DMS114 treated with DMSO at 0.1 percent for 48 hours (cell line): ENCODE measurements around the gene BTBD19.
"Not testable (repeated sequence)": the region's sequence is repeated elsewhere in the genome, so short reads cannot be mapped to it uniquely, and the experiment has no call there.

Experiments used
- DNase-seq: peaks from one replicate; lab custom pipeline; 2025; ENCODE audit not compliant: unreplicated experiment; lab: John Stamatoyannopoulos, UW

The BTBD19 gene, protein sequence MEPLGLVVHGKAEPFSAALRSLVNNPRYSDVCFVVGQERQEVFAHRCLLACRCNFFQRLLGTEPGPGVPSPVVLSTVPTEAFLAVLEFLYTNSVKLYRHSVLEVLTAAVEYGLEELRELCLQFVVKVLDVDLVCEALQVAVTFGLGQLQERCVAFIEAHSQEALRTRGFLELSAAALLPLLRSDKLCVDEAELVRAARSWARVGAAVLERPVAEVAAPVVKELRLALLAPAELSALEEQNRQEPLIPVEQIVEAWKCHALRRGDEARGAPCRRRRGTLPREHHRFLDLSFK

DNA sequence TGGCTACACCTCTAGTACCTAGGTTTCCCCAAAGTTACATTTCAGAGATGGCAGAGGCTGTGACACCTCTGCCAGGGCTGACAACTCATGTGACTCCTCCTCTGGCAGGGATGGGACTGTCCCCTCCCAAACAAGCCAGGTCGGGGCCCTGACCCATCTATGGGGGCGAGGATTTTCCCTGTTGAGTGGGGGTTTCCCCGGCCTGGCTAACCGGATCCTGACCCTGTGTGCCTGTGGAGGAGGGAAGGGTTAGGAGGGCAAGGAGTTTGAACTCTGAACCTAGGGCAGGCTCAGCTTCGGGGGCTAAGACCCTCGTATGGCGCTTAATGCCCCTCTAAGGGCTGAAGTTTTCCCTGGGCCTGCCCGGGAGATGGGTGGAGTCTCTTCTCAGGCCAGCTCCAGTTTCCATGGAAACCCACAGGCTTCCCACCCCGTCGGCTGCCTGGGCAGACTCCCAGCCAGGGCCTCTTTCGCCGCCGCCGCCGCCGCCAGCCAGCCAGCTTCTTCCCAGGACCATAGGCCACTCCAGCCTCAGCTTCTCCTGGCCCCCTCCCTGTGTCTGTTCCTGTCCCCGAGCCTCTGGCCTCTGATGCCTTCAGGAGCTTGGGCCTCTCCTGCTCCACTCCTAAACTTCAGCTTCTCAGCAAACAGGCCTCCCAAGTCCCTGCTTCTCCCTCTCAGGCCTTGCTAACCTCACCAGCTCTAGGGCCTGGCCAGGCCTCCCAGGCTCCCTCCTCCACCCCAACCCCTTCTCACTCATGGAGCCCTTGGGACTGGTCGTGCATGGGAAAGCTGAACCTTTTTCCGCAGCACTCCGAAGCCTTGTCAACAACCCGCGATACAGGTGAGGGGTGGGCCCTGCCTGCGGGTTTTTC lies at the start of gene BTBD19:
Gene BTBD19 (plus strand): TSS at position 461 of the 875 bp plus-strand sequence. CDS start 298 bp downstream, at position 759.
- no peak for DNase-seq

DNA sequence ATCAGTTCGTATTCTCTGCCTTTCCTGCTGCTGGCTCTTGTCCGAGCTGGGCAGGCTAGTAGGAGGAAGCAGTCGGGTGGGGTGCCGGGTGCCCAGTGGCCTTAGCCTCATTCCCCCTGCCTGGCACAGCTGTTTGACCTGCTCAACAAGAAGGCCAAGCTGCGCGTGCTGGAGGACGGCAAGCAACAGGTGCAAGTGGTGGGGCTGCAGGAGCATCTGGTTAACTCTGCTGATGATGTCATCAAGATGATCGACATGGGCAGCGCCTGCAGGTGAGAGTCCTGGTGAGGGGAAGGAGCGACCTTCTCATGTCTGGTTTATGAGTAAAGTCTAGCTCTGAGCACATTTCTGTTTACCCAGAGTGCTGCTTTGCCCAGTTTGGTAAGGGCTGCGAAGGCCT lies 49.2 kb upstream of the BTBD19 start:
- no peak for DNase-seq

DNA sequence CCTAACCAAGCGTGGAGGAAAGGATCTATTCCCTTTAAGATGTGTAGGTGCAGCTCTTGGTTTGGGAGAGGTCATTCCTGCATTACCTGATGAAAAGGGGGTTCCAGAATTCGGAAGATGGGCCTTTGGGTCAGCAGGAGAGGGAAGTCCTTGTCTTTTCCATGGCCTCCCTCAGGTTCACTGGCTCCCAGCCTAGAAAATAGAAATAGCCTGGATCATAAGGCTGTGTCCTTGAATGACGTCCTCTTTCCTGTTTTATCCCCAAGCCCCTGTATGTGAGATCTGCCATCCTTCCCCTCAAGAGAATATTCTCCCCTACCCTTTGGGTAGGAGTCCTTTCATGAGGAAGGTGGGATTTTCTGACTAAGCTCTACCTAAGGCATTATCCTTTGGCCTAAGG lies 47.4 kb upstream of the BTBD19 start:
- DNase-seq, result no peak

DNA sequence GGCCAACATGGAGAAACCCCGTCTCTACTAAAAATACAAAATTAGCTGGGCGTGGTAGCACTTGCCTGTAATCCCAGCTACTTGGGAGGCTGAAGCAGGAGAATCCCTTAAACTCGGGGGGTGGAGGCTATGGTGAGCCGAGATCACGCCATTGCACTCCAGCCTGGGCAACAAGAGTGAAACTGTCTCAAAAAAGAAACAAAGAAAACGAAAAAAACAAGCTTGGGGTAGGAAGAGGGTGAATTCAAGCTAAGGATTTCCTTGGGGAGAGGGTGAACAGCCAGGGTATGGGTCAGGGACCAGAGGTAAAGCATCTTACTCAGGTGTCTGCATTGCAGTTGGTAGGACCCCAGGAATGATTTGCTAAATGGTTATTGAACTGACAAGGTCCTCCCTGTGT lies 41.9 kb upstream of the BTBD19 start:
- DNase-seq, result not testable (repeated sequence)

DNA sequence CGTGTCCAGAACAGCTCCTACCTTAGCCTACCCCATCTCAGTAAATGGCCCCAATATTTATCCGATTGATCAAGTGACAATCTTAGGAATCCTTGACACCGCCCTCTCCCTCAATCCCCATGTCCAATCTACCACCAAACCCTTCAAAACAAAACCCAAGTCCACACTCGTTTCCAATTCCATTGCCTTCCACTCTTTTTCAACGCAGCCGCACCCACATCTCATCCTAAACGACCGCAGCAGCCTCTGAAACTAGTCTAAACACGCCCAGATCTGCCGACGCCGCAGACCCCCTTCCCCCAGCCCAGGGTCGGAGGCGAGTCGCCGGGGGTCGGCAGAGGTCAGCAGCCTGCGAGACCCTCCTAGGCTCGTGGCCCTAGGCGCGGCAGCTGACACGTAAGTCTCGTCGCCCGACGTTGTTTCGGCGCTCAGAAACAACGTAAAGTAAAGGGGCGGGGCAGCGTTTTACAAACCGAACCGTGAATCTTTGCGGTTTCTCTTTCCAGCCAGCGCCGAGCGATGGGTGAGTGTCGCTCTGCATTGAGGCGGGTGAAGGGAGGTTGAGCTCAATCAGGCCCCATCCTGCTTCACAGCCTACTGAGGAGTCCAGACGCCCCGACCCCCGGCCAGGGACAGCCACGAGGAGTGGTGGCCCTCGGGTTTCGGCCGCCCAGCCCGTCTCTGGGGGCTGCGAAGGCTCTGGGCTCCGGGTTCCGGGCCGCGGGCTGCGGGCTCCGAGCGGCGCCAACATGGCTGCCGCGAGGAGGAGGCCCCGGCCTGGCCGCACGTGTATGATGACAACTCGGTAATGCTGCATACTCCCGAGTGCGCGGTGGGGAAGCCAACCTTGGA lies 33.0 kb upstream of the BTBD19 start, which contains the start of gene RPS8:
Gene RPS8 (plus strand): TSS at position 463 of the 852 bp plus-strand sequence. CDS start 57 bp downstream, at position 520.
- DNase-seq, result peak; percentile 94

DNA sequence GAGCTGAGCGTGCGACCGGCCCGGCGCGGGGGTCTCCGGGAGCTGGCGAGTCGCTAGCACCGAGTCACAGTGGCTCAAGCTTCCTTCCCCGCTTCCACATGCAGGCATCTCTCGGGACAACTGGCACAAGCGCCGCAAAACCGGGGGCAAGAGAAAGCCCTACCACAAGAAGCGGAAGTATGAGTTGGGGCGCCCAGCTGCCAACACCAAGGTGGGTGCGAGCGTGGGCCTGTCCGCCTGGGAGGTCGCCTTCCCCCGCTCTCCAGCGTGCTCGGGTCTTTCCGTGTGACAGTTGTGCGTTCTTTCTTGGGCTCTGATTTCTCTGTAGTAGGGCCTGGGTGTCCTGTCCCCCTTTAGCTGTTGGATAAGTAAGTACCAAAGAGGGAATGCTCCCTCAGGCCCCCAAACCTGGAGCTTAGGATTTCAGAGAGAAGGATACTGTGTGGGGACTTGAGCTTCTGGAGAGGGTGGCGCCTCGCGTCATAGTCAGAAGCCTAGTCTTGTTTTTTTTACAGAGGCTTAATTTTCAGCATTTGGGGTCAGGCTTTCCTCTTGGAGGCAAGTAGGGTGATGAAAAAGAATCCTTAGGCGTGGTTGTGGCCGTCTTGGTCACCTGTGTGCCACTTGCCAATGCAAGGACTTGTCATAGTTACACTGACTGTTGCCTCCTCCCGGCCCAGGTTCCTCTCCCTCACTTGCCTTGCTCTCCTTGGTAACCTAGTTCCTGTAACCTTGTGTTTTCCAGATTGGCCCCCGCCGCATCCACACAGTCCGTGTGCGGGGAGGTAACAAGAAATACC lies 32.2 kb upstream of the BTBD19 start:
- no peak for DNase-seq

DNA sequence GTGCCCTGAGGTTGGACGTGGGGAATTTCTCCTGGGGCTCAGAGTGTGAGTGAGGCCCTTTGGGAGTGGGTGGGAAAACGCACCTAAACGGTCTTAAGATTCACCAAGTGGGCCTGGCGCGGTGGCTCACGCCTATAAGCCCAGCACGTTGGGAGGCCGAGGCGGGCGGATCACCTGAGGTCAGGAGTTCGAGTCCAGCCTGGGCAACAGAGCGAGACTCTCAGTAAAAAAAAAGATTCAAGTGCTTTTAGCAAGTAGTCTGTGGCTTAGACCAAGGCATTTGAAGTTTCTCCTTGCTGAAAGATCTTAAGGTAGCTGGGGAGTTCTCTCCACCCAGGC lies 31.6 kb upstream of the BTBD19 start:
- DNase-seq, result no peak

DNA sequence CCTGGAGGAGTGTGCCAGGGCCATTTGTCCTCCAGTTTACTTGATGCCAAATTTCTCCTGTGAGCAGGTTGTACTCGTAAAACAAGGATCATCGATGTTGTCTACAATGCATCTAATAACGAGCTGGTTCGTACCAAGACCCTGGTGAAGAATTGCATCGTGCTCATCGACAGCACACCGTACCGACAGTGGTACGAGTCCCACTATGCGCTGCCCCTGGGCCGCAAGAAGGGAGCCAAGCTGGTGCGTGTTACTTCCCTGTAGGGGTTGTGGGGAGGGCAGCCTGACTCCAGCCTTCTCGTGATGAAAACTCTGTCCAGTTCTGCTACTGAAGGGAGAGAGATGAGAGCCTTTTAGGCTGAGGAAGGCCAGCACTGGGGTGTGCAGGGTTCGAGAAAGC lies 30.8 kb upstream of the BTBD19 start:
- DNase-seq, result no peak

DNA sequence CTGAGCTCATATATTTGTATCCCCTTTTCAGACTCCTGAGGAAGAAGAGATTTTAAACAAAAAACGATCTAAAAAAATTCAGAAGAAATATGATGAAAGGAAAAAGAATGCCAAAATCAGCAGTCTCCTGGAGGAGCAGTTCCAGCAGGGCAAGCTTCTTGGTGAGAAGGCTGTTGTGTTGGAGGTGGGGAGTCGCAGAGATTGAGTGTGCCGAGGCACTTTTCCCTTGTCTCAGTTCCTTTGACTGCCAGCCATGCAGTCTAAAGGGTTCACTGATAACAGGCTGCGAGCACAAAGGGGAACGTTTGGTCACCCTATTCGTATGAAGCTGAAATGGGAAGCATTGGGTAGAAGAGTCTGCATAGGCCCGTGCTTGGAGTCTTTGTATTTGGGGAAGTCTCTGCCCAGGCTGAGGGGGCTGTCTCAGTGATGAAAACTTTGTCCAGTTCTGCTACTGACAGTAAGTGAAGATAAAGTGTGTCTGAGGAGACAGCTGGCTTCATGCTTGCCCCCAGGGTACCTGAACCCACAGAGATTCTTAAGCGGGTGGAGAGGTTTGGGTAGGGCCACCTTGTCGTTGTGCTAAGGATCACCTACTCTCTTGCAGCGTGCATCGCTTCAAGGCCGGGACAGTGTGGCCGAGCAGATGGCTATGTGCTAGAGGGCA lies 30.2 kb upstream of the BTBD19 start:
- DNase-seq, result no peak

DNA sequence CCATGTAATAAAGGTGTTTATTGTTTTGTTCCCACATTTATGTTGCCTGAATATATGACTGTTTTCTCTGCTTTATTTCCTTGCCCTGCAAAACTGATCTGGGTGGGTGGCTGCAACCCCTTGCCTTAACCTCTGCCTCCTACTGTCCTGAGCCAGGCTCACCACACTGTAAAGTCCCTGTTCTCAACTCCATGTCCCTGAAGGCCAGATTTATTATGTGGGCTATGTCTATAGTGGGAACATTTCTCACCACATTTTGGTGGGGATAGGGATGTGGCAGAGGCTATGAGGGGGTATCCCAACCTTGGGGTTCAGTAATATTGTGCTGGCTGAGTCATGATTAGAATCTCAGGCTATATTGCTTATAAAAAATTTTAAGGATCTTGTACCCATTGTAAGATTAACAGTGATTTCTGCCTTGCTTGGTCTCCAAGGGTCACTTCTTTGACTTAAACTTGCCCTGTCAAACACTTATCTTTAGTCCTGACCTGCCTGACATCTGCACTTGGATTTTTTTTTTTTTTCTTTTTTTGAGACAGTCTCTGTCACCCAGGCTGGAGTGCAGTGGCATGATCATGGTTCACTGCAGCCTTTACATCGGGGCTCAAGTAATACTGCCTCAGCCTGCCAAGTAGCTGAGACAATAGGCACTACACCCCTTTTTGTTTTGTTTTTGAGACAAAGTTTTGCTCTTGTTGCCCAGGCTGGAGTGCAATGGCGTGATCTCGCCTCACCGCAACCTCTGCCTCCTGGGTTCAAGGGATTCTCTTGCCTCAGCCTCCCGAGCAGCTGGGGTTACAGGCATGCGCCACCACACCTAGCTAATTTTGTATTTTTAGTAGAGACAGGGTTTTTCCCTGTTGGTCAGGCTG lies 29.4 kb upstream of the BTBD19 start:
- no peak for DNase-seq

DNA sequence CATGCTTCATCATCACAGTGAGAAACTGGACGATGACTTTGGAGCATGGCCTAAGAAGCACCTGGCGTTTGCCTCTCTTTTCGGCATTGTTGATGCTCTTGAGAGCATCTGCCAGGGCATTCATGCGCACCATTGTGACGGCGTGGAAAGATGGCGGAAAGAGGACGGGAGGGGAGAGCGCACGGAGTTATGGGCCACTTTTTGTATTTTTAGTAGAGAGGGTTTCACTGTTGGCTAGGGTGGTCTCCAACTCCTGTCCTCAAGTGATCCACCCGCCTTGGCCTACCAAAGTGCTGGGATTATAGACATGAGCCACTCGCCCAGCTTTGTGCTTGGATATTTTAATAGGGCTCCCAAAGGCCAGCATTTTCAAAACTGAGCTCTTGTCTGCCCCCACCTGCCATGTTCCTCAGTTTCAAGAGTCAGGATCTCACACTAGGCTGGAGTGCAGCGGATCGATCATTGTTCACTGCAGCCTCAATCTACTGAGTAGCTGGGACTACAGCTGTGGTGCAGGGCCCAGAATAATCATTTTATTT lies 27.7 kb upstream of the BTBD19 start:
- no peak for DNase-seq

DNA sequence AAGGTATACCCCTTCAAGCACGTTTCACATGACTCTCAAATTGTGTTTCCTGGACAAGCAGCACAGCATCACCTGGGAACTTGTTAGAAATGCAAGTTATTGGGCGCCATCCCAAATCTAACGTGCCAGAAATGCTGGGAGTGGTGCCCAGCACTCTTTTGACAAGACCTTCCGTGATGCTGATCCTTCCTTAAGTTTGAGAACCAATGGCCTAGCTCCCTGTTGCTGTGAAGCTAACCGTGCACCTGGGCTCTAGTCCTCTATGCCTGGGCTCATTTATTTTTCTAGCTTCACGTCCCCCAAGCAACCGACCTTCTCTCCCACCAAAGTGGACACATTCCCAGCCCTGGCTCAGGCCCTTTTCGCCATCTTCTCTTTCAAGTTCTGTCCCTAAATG lies 24.6 kb upstream of the BTBD19 start:
- DNase-seq, result no peak

DNA sequence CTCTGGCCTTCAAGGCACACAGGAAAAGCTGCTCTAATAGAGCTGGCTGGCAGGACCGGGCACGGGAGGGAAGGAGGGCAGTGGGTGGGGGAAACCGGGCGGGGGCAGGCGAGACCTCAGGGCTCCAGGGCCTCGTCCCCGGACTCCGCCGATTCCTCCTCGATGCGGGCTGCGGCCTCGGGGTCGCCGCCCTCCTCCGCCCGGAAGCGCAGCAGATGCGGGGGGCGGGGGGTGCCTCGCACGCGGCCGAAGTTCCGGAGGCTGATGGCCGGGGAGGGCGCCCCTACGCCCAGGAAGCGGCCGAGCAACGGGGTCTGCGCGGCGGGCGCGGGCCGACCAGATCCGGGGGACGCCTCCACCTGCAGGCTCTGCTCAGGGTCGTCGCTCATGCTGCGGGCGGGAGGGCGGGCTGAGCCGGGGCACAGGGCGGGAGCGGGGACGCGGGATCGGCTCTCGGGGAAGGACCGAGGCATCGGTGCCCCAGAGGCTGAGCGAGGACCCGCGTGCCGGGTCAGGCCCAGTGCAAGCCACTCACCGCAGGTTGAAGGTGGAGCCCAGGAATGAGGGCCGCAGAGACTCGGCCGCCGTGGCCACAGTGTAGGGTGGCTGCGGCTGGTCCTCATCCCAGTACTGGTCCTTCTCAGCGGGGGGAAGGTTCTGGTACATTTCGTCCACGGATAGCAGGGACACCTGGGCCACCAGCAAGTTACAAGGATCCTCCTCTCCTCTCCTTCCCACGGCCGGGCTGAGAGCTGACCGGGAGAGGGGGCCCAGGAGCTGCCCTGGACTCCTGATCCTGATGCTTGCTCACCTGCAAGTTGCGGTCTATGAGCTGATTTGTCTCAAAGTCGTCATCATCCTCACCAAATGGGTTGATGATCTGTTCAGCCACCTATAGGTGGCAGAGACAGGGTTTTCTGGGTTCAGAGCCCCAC lies 24.0 kb upstream of the BTBD19 start:
- DNase-seq, result no peak

DNA sequence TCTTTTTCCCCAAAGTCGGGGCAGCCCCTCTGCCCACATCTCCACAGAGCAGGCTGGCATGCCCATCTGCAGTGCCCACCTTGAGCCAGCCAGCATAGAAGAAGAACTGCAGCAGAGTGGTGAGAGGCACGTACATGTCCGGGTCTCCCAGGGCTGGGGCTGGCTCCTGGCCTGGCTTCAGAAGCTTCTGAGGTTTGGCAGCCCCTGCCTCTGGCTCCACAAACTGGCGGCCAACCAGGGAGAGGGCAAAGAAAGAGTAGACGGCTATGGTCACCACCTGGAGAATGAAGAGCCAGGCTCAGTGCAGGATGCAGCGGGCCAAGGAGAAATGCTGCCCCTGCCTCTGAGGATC lies 23.3 kb upstream of the BTBD19 start:
- DNase-seq, result no peak

DNA sequence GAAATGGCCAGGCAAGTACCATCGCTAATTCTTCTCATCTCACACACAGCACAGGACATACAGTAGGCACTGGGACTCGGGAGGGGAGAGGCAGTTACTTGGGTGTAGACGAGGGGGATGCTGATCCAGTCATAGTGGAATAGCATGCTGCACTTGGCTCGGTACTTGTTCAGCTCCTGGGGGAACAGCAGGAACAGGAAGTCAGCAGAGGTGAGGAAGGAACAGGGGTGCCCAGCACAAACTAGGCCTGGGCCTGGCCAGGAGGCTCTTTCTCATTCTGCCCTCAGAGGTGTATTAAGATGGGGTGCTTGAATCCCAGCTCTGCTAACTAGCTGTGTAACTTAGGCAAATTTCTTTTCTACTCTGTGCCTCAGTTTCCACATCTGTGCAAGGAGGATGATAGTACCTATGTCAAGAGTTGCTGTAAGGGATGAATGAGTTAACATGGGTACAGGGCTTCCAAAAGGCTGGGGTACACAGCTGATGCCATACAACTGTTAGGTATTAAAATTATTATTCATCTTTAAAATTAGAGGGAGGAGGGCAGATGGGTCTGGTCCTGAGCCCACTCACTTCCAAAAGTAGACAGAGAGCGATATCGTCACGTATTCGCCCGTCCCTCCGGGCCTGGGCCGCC lies 22.7 kb upstream of the BTBD19 start:
- DNase-seq, result no peak

DNA sequence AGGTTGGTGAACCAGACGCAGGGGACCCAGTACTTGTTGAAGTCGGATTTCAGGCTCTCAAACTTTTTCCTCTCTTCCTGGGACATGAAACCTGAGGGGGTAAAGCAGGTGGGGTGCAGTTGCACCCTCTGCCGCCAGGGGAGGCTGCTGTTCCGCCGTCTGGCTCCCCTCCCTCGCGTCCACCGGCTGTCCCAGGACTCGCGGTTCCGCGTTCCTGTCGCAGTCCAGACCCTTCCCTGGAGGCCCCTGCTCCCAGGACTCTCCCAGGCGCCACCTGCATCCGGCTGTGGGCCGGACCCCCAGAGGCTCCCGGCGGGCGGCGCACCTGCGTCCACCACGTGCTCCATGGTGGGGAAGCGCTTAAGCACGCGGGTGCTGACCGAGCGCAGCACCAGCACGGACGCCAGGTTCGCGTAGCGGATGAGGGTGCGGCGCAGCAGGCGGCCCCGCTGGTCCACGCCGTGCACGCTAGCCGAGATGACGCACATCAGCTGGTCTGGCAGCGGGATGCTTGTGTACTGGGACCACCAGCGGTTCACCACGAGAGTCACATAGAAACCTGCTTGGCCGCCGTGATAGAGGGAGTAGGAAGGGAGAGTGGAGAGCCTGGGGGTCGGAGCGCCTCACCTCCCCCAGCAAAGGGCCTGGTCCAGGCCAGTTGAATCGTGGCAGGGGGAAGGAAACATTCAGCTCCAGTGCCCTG lies 22.0 kb upstream of the BTBD19 start:
- DNase-seq, result no peak
